GM13976 (cell line): ENCODE measurements around the gene SCAP.

Source experiments
- DNase-seq: peaks from one replicate; pipeline ENCODE4 v3.0.0; 2012; ENCODE audit warnings: low spot score
- in situ Hi-C: fragments of 300-500 bp; cut with MboI; formaldehyde crosslinking; loops from one replicate; pipeline ENCODE4 v1.12.0; 2022; ENCODE audit warnings: low sequenced_read_pairs, mixed read lengths, inconsistent platforms; ENCODE audit not compliant: unreplicated experiment
- TF ChIP-seq, protein P1 (sequence below): IDR thresholded peaks from 2 replicates; pipeline ENCODE4 v1.5.1; 2012; ENCODE audit warnings: borderline replicate concordance, mild to moderate bottlenecking; ENCODE audit not compliant: insufficient read depth; ENCODE audit errors: extremely low read depth, missing control alignments, control extremely low read depth

The SCAP gene

DNA sequence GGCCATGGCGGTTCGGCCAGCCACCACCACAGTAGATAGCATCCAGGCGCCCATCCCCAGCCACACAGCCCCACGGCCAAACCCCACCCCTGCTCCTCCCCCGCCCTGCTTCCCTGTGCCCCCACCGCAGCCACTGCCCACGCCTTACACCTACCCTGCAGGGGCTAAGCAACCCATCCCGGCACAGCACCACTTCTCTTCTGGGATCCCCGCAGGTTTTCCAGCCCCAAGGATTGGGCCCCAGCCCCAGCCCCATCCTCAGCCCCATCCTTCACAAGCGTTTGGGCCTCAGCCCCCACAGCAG lies 65.4 kb downstream of the SCAP start:
- TF ChIP-seq, protein P1, sequence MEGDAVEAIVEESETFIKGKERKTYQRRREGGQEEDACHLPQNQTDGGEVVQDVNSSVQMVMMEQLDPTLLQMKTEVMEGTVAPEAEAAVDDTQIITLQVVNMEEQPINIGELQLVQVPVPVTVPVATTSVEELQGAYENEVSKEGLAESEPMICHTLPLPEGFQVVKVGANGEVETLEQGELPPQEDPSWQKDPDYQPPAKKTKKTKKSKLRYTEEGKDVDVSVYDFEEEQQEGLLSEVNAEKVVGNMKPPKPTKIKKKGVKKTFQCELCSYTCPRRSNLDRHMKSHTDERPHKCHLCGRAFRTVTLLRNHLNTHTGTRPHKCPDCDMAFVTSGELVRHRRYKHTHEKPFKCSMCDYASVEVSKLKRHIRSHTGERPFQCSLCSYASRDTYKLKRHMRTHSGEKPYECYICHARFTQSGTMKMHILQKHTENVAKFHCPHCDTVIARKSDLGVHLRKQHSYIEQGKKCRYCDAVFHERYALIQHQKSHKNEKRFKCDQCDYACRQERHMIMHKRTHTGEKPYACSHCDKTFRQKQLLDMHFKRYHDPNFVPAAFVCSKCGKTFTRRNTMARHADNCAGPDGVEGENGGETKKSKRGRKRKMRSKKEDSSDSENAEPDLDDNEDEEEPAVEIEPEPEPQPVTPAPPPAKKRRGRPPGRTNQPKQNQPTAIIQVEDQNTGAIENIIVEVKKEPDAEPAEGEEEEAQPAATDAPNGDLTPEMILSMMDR: no peak
- in situ Hi-C loops: no loop called here
- no peak for DNase-seq

DNA sequence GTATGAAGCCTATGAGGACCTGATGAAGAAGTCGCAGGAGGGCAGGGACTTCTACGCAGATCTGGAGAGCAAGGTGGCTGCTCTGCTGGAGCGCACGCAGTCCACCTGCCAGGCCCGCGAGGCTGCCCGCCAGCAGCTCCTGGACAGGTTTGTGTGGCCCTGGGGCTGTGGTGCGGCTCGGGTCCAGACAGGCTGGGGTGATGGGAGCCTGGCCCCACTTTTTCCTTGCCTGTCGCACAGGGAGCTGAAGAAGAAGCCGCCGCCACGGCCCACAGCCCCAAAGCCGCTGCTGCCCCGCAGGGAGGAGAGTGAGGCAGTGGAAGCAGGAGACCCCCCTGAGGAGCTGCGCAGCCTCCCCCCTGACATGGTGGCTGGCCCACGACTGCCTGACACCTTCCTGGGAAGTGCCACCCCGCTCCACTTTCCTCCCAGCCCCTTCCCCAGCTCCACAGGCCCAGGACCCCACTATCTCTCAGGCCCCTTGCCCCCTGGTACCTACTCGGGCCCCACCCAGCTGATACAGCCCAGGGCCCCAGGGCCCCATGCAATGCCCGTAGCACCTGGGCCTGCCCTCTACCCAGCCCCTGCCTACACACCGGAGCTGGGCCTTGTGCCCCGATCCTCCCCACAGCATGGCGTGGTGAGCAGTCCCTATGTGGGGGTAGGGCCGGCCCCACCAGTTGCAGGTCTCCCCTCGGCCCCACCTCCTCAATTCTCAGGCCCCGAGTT lies 65.9 kb downstream of the SCAP start:
- DNase-seq: no peak
- TF ChIP-seq, protein P1: no peak
- in situ Hi-C loops: no loop called here

GRCh38 chr3:47409284-47409683 lies 66.5 kb downstream of the SCAP start:
- in situ Hi-C loops: no loop called here
- TF ChIP-seq, protein P1: no peak
- no peak for DNase-seq

DNA sequence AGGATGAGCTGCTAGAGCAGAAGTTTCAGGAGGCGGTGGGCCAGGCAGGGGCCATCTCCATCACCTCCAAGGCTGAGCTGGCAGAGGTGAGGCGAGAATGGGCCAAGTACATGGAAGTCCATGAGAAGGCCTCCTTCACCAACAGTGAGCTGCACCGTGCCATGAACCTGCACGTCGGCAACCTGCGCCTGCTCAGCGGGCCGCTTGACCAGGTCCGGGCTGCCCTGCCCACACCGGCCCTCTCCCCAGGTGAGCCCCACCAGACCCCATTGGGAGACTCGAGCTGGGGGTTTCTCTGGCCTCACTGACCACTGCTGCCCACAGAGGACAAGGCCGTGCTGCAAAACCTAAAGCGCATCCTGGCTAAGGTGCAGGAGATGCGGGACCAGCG lies 66.9 kb downstream of the SCAP start:
- TF ChIP-seq, protein P1: no peak
- in situ Hi-C loops: no loop called here
- DNase-seq: no peak

GRCh38 chr3:47407896-47408838 lies 67.6 kb downstream of the SCAP start:
- no peak for DNase-seq

DNA sequence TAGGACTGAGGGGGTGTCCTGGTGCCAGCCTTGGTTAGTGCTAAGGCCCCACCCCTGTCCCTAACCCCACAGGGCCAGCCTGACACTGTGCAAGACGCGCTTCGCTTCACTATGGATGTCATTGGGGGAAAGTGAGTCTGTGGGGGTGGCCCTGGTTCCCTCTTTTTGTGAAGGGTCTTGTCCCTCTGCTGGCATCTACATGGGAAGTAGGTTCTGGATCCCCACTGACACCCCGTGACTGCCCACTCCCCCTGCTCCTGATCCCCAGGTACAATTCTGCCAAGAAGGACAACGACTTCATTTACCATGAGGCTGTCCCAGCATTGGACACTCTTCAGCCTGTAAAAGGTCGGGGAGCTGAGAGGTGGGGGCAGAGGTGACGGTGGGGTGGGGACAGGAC lies 68.5 kb downstream of the SCAP start:
- DNase-seq: no peak
- TF ChIP-seq, protein P1: no peak
- in situ Hi-C loops: no loop called here

More at GRCh38 chr3:47407896-47408838, 67.6 kb downstream of the SCAP start:
- in situ Hi-C loops: no loop called here
- TF ChIP-seq, protein P1: no peak
